ENCODE measurements around the gene TBRG1.

DNA sequence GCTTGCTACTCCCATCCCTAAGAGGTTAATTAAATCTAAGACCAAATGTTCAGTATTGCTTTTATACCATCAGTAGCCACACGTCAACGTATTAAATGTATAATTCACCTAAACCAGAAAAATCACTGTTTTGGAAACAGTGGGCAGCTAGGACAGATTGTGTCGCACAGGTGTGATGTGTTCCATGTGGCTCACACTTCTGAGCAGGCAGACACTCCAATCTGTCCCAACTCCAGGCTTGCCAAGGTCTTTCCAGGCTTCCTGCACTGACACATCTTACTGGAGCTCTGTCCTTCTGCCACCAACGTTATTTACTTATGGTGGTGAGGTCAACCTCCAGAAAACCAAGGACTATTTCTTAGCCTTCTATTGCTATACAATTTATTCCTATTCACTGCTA is 39.4 kb downstream of the TBRG1 start:
- TF ChIP-seq, protein P1, sequence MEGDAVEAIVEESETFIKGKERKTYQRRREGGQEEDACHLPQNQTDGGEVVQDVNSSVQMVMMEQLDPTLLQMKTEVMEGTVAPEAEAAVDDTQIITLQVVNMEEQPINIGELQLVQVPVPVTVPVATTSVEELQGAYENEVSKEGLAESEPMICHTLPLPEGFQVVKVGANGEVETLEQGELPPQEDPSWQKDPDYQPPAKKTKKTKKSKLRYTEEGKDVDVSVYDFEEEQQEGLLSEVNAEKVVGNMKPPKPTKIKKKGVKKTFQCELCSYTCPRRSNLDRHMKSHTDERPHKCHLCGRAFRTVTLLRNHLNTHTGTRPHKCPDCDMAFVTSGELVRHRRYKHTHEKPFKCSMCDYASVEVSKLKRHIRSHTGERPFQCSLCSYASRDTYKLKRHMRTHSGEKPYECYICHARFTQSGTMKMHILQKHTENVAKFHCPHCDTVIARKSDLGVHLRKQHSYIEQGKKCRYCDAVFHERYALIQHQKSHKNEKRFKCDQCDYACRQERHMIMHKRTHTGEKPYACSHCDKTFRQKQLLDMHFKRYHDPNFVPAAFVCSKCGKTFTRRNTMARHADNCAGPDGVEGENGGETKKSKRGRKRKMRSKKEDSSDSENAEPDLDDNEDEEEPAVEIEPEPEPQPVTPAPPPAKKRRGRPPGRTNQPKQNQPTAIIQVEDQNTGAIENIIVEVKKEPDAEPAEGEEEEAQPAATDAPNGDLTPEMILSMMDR (IDR thresholded peaks at IDR 0.05), result no peak
- no peak for TF ChIP-seq ZFX (IDR thresholded peaks at IDR 0.05; ENCODE audit: borderline replicate concordance)
